HG03103 (cell line): ENCODE measurements around the gene HS6ST2.

Experiments
- ATAC-seq: cut with Tn5 transposase; IDR thresholded peaks from one replicate; pipeline ENCODE4 v1.9.1; 2021; ENCODE audit warnings: low read depth; ENCODE audit not compliant: unreplicated experiment

HS6ST2 gene

GRCh38 chrX:132809581-132809980 is 148.8 kb downstream of the HS6ST2 start:
- no peak for ATAC-seq

GRCh38 chrX:132807411-132808030 is 150.9 kb downstream of the HS6ST2 start:
- no peak for ATAC-seq

- ATAC-seq: no peak
Observed at GRCh38 chrX:132802033-132802432, 156.4 kb downstream of the HS6ST2 start.

- no peak for ATAC-seq
Observed at GRCh38 chrX:132795181-132795580, 163.2 kb downstream of the HS6ST2 start.

GRCh38 chrX:132791714-132792113 is 166.7 kb downstream of the HS6ST2 start:
- no peak for ATAC-seq

- ATAC-seq: no peak
Observed at GRCh38 chrX:132790329-132790728, 168.1 kb downstream of the HS6ST2 start.

- ATAC-seq: no peak
Observed at GRCh38 chrX:132786217-132786616, 172.2 kb downstream of the HS6ST2 start.

- ATAC-seq: no peak
Observed at GRCh38 chrX:132778917-132779316, 179.5 kb downstream of the HS6ST2 start.

- ATAC-seq: no peak
Observed at GRCh38 chrX:132776486-132777210, 181.8 kb downstream of the HS6ST2 start.

GRCh38 chrX:132775263-132775823 is 183.1 kb downstream of the HS6ST2 start:
- no peak for ATAC-seq

- ATAC-seq: no peak
Observed at GRCh38 chrX:132774010-132774714, 184.3 kb downstream of the HS6ST2 start.

- ATAC-seq: no peak
Observed at GRCh38 chrX:132769609-132770008, 188.8 kb downstream of the HS6ST2 start.

GRCh38 chrX:132766452-132766851 is 192.0 kb downstream of the HS6ST2 start:
- ATAC-seq: no peak

- ATAC-seq: no peak
Observed at GRCh38 chrX:132763528-132763927, 194.9 kb downstream of the HS6ST2 start.

- no peak for ATAC-seq
Observed at GRCh38 chrX:132758759-132759158, 199.7 kb downstream of the HS6ST2 start.

- ATAC-seq: no peak
Observed at GRCh38 chrX:132757066-132757623, 201.3 kb downstream of the HS6ST2 start.

- no peak for ATAC-seq
Observed at GRCh38 chrX:132756439-132756838, 202.0 kb downstream of the HS6ST2 start.

GRCh38 chrX:132751063-132751690 is 207.3 kb downstream of the HS6ST2 start:
- no peak for ATAC-seq

GRCh38 chrX:132750331-132751062 is 207.9 kb downstream of the HS6ST2 start:
- no peak for ATAC-seq

- no peak for ATAC-seq
Observed at GRCh38 chrX:132749406-132749805, 209.0 kb downstream of the HS6ST2 start.
